GM12878 (cell line): Measurements from ENCODE around the gene FXYD4. TPM values are rescaled to one million over a fixed set of nuclear protein-coding genes. Genes with fewer than 3 reads are reported as not detected.
A peak's percentile ranks its signal among the peaks of the same experiment; 100 is the strongest.

Experiments used
- BCL3 ChIP-seq: IDR thresholded peaks from 2 replicates; pipeline ENCODE4 v1.6.1; 2011; ENCODE audit warnings: borderline replicate concordance, low read depth, mild to moderate bottlenecking, moderate library complexity, low read length; ENCODE audit not compliant: insufficient read depth, poor library complexity, severe bottlenecking
- CEBPB ChIP-seq, 2 experiments: fragments of 150-350 bp in 1 of 2; IDR thresholded peaks; 2 replicates each; pipeline ENCODE4 v1.6.1; 2012 to 2014; ENCODE audit warnings: low read depth in 2 of 2, low read length in 2 of 2, borderline replicate concordance in 1 of 2, inconsistent platforms in 1 of 2
- CEBPZ ChIP-seq: fragments of 150-350 bp; IDR thresholded peaks from 2 replicates; pipeline ENCODE4 v1.6.1; 2016; ENCODE audit warnings: low read depth, low read length
- CTCF ChIP-seq, 3 experiments: IDR thresholded peaks in 2 of 3; conservative IDR thresholded peaks in 1 of 3; 2 replicates each; pipeline ENCODE4 v1.5.1; 2011; ENCODE audit warnings: low read depth in 3 of 3, low read length in 3 of 3, mild to moderate bottlenecking in 3 of 3, control low read depth in 2 of 3, moderate library complexity in 2 of 3, inconsistent platforms in 1 of 3, mixed read lengths in 1 of 3; ENCODE audit not compliant: control insufficient read depth in 2 of 3, insufficient read depth in 1 of 3; ENCODE audit errors: extremely low read depth in 1 of 3
- CUX1 ChIP-seq: IDR thresholded peaks from 2 replicates; pipeline ENCODE4 v1.6.1; 2012; ENCODE audit warnings: improper control_type of control experiment, low read depth, low read length; ENCODE audit not compliant: insufficient replicate concordance
- EP300 ChIP-seq, 2 experiments: fragments of 150-350 bp in 1 of 2; IDR thresholded peaks; 2 replicates each; pipeline ENCODE4 v1.6.1; 2011 to 2012; ENCODE audit warnings: low read depth in 2 of 2, low read length in 2 of 2, borderline replicate concordance in 1 of 2, improper control_type of control experiment in 1 of 2, inconsistent platforms in 1 of 2; ENCODE audit not compliant: control insufficient read depth in 1 of 2
- GABPA ChIP-seq: IDR thresholded peaks from 2 replicates; pipeline ENCODE4 v1.6.1; 2014; ENCODE audit warnings: antibody characterized with exemption, low read depth, mild to moderate bottlenecking, inconsistent platforms
- IRF4 ChIP-seq: IDR thresholded peaks from 2 replicates; pipeline ENCODE4 v1.6.1; 2011; ENCODE audit warnings: low read depth, low read length
- NR2C1 ChIP-seq: fragments of 450-650 bp; IDR thresholded peaks from 2 replicates; pipeline ENCODE4 v1.6.1; 2017; ENCODE audit warnings: antibody characterized with exemption, mild to moderate bottlenecking, moderate library complexity
- PAX8 ChIP-seq: fragments of 450-650 bp; IDR thresholded peaks from 2 replicates; pipeline ENCODE4 v1.6.1; 2017; ENCODE audit warnings: mild to moderate bottlenecking, moderate library complexity
- POU2F2 ChIP-seq: IDR thresholded peaks from 3 replicates; pipeline ENCODE4 v1.6.1; 2011; ENCODE audit warnings: low read depth, mild to moderate bottlenecking, low read length, borderline replicate concordance
- SMC3 ChIP-seq: IDR thresholded peaks from 2 replicates; pipeline ENCODE4 v1.6.1; 2011; ENCODE audit warnings: low read length, improper control_type of control experiment, borderline replicate concordance
- TARDBP ChIP-seq: IDR thresholded peaks from 2 replicates; pipeline ENCODE4 v1.6.1; 2016; ENCODE audit warnings: borderline replicate concordance
- TCF3 ChIP-seq: IDR thresholded peaks from 2 replicates; pipeline ENCODE4 v1.6.1; 2012; ENCODE audit warnings: low read depth, mild to moderate bottlenecking, low read length, borderline replicate concordance; ENCODE audit not compliant: insufficient read depth
- TCF7 ChIP-seq: IDR thresholded peaks from 2 replicates; pipeline ENCODE4 v1.6.1; 2014; ENCODE audit warnings: antibody characterized with exemption, borderline replicate concordance
- ZNF217 ChIP-seq: fragments of 450-650 bp; IDR thresholded peaks from 2 replicates; pipeline ENCODE4 v1.6.1; 2017; ENCODE audit warnings: antibody characterized with exemption, mild to moderate bottlenecking
- ZSCAN29 ChIP-seq: fragments of 450-650 bp; IDR thresholded peaks from 2 replicates; pipeline ENCODE4 v1.6.1; 2017; ENCODE audit warnings: mild to moderate bottlenecking, moderate library complexity
- polyA plus RNA-seq, 11 experiments: library from polyadenylated mRNA; depleted of rRNA in 4 of 11; unstranded in 6 of 11; stranded (reverse) in 5 of 11; fragments of >200 nt; fragmentation: Nextera tagmentation in 4 of 11; fragmentation: Illumina TruSeq in 1 of 11; extraction: Ambion mirVana in 4 of 11; extraction: Trizol in 1 of 11; gene quantifications; 1 replicate in 1 of 11; 2 replicates in 10 of 11; pipeline versions ENCODE4 v1.2.1 to v1.2.3, GENCODE V29; 2011 to 2016; ENCODE audit warnings: inconsistent platforms in 2 of 11, missing spikeins in 2 of 11, low read depth in 1 of 11
- total RNA-seq, 4 experiments: library from RNA; depleted of rRNA in 3 of 4; stranded (reverse); fragments of >200 nt in 3 of 4; fragmentation: Illumina TruSeq in 1 of 4; extraction: Trizol in 1 of 4; gene quantifications; 2 replicates each; pipeline versions ENCODE4 v1.2.1 to v1.2.3, GENCODE V29; 2013 to 2021

Gene FXYD4
- total and polyA plus RNA-seq, 10 of the 15 experiments (the other 5 are each of a cell fraction or from before 2014, with no cell fraction given) = not detected

GRCh38 chr10:43396928-43397624 lies 25.6 kb downstream of the FXYD4 start (continued):
- TF ChIP-seq CUX1 = no peak
- TF ChIP-seq ZNF217 = no peak
- TF ChIP-seq NR2C1 = no peak
- peak; percentile 76 for TF ChIP-seq BCL3
- no peak for TF ChIP-seq SMC3
- TF ChIP-seq CEBPZ = no peak
- 0 out of 2 replicates have a peak, but pooled peaks have one; percentile 6 for TF ChIP-seq IRF4
- TF ChIP-seq CTCF (IDR thresholded peaks at IDR 0.05 in 2 of 3, conservative IDR thresholded peaks at IDR 0.05 in 1 of 3; ENCODE audit: control insufficient read depth in 2 of 3, extremely low read depth in 1 of 3, insufficient read depth in 1 of 3, low read depth in 3 of 3, low read length in 3 of 3) = no peak
- no peak; a peak in 1 of 4 replicates for TF ChIP-seq EP300 (IDR thresholded peaks at IDR 0.05; ENCODE audit: borderline replicate concordance in 1 of 2, control insufficient read depth in 1 of 2, low read depth in 2 of 2, low read length in 2 of 2)
- no peak for TF ChIP-seq TCF7
- no peak for TF ChIP-seq TARDBP
- TF ChIP-seq ZSCAN29 = no peak
- peak; percentile 82 for TF ChIP-seq TCF3
- peak; percentile 74; the same call in 1 of the 3 replicates for TF ChIP-seq POU2F2
- TF ChIP-seq PAX8 = no peak
- peak; percentile 61 for TF ChIP-seq GABPA
- TF ChIP-seq CEBPB (IDR thresholded peaks at IDR 0.05; ENCODE audit: borderline replicate concordance in 1 of 2, low read depth in 2 of 2, low read length in 2 of 2) = no peak
